ENCODE data around the gene WDR75.

The WDR75 gene

GRCh38 chr2:189483571-189483970 lies 42.3 kb downstream of the WDR75 start:
- DNase-seq (ENCODE audit: low spot score) = no peak
- no peak for TF ChIP-seq CTCF (IDR thresholded peaks at IDR 0.05; ENCODE audit: extremely low read depth, missing control alignments)

- no peak for TF ChIP-seq CTCF (IDR thresholded peaks at IDR 0.05; ENCODE audit: extremely low read depth, missing control alignments)
- no peak for DNase-seq (ENCODE audit: low spot score)
These were observed 42.9 kb downstream of the WDR75 start for GRCh38 chr2:189483980-189484740.

GRCh38 chr2:189485146-189485545 lies 43.9 kb downstream of the WDR75 start:
- no peak for TF ChIP-seq CTCF (IDR thresholded peaks at IDR 0.05; ENCODE audit: extremely low read depth, missing control alignments)
- DNase-seq (ENCODE audit: low spot score) = no peak

GRCh38 chr2:189486237-189486770 lies 45.0 kb downstream of the WDR75 start:
- no peak for TF ChIP-seq CTCF (IDR thresholded peaks at IDR 0.05; ENCODE audit: extremely low read depth, missing control alignments)
- no peak for DNase-seq (ENCODE audit: low spot score)

GRCh38 chr2:189487283-189488007 lies 46.2 kb downstream of the WDR75 start:
- TF ChIP-seq CTCF (IDR thresholded peaks at IDR 0.05; ENCODE audit: extremely low read depth, missing control alignments) = no peak
- DNase-seq (ENCODE audit: low spot score) = no peak

- TF ChIP-seq CTCF (IDR thresholded peaks at IDR 0.05; ENCODE audit: extremely low read depth, missing control alignments) = no peak
- no peak for DNase-seq (ENCODE audit: low spot score)
These were observed 46.7 kb downstream of the WDR75 start for GRCh38 chr2:189488008-189488310.

GRCh38 chr2:189492451-189492850 lies 51.2 kb downstream of the WDR75 start:
- no peak for DNase-seq (ENCODE audit: low spot score)
- TF ChIP-seq CTCF (IDR thresholded peaks at IDR 0.05; ENCODE audit: extremely low read depth, missing control alignments) = no peak
